ENCODE results near the gene PEF1.

PEF1 gene

DNA sequence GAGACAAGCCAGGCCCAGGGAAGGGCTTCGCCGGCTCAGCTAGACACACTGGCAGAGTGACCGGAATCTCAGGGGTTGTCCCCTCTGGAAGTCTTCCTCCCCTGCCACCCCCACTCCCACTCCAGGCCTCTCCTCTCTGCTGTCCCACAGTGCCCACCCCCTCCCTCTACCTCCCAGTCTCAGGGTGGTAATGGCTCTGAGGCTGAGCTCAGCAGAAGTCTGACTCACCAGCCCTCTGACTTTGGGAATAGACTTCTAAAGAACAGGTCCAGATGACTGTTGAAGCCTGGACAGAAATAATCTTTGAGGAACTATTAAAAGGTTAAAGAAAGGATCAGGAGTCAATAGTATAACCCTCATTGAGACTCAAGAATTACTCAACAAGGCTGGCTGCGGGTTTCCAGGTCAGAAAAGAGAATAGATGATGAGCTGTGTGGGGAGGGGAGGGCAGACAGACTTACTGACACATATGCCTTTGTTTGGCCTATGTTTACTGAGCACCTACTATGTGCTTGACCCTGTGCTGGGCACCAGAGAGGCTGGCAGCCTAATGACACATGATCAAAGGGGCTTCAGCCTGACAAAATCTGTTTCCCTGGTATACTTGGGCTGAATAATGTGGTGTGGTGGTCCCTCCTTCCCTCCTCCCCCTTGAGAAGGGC lies 19.0 kb downstream of the PEF1 start:
- no peak for DNase-seq (ENCODE audit: low spot score in 2 of 2)
- no peaks in the 10 kb centered on the region for H3K27me3 ChIP-seq (ENCODE audit: low read depth)
- in situ Hi-C loops (cut with MboI; ENCODE audit: low sequenced_read_pairs): no loop called here
- H3K4me1 ChIP-seq: no peaks in the 10 kb centered on the region
- peaks cover 20% of the 10 kb centered on the region for H3K36me3 ChIP-seq (replicated peaks)
- H3K9me3 ChIP-seq: no peaks in the 10 kb centered on the region
- H3K4me3 ChIP-seq: no peak overlapping the region

DNA sequence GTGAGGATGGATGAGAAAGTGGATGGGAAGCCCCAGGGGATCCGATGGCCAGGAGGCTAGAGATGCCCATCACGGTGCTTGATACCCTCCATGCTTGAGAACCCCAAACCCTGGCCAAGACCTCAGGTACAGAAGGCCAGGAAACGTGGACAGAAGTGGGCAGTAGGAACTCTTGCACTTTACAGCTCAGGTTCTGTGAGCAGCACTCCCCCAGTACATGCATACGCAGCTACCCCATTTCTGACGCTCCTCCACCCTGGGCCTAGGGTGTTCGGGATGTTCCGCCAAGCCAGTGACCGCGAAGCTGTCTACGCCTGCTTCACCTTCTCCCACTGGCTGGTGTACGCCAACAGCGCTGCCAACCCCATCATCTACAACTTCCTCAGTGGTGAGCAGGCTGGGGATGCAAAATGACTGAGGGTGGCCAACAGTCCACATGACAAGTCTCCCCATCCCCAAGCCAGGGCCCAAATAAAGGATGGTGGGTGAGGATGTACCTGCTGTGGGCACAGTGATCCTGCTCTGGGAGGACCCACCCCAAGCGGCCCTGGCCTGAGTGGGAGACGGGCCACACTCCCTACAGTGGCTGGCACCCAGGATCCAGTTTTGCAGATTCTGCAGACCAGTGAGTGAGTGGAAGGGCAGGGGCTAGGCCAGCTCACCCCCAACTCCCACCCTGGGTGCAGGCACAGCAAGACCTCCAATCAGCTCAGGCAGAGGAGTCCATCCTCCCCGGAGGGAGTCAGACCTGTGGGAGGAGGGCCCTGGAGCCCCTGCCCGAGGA lies 19.8 kb downstream of the PEF1 start:
- Histone ChIP-seq H3K27me3 (ENCODE audit: low read depth) (no peaks in the 10 kb centered on the region), H3K36me3 (replicated peaks) (peaks cover 15% of the 10 kb centered on the region), H3K4me1 (no peaks in the 10 kb centered on the region), H3K9me3 (no peaks in the 10 kb centered on the region), H3K4me3 (no peak overlapping the region)
- no peak for DNase-seq (ENCODE audit: low spot score in 2 of 2)
- in situ Hi-C loops (cut with MboI; ENCODE audit: low sequenced_read_pairs): no loop called here

DNA sequence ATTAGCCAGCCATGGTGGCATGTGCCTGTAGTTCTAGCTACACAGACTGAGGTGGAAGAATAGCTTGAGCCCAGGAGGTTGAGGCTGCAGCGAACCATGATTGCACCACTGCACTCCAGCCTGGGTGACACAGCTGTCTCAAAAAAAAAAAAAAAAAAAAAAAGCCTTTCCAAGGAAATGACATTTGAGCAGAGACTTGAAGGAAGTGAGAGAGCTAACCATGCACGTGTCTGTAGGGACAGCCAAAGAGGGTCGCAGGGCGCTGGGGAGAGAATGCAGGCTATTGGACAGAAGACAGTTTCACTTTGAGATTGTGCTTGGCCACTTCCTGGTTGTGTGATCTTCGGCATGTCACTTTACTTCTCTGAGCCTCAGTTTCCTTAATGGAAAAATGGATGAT lies 20.4 kb downstream of the PEF1 start:
- Histone ChIP-seq H3K36me3 (replicated peaks) (peaks cover 11% of the 10 kb centered on the region), H3K4me1 (no peaks in the 10 kb centered on the region), H3K4me3 (no peak overlapping the region), H3K9me3 (no peaks in the 10 kb centered on the region), H3K27me3 (ENCODE audit: low read depth) (no peaks in the 10 kb centered on the region)
- DNase-seq (ENCODE audit: low spot score in 2 of 2): no peak
- in situ Hi-C loops (cut with MboI; ENCODE audit: low sequenced_read_pairs): no loop called here

- H3K4me1 ChIP-seq: no peaks in the 10 kb centered on the region
- in situ Hi-C loops (cut with MboI; ENCODE audit: low sequenced_read_pairs): no loop called here
- H3K36me3 ChIP-seq (replicated peaks): peaks cover 1% of the 10 kb centered on the region; the same call in 1 of the 2 replicates
- DNase-seq (ENCODE audit: low spot score in 2 of 2): no peak
- no peaks in the 10 kb centered on the region for H3K9me3 ChIP-seq
- H3K4me3 ChIP-seq: no peak overlapping the region
- no peaks in the 10 kb centered on the region for H3K27me3 ChIP-seq (ENCODE audit: low read depth)
These were observed 21.3 kb downstream of the PEF1 start for GRCh38 chr1:31623365-31623764.

DNA sequence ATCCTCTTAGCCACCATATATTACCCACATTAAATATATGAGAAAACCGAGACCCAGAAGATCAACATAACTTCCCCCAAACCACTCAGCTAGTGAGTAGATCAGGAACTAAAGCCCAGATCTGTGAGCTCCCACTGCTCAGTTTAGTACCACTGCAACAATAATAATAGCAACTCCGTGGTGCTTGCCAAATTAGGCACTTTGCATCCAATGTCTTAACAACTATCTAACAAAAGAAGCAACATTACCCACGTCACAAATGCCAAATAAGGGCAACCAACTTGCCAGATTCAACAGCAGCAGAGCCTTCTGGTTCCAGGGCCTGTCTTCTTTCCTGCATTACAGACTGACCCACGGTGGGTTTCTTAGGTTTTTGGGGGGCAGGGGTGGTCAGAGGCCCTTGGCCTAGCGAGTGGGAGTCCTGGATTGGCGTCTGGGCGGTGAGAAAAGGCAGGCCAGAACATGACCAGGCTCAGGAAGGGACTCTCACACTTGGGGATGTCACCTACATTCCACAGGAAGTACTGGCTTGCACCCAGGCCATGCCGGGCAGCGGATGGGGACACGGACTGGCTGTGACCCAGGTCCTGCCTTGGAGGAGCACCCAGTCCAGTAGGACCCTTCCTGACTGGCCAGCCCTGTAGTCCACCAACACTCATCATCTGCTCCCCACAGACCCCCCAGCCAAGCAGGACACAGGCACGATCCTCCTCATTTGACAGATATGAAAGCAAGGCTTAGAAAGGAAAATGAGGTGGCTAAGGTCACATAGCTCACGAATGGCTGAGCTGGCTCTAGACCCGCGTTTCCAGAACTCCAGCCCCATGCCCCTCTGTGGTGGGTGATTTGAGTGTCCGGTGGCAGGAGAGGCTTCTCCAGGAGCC lies 22.6 kb downstream of the PEF1 start:
- DNase-seq (ENCODE audit: low spot score in 2 of 2): no peak
- Histone ChIP-seq H3K4me1 (no peaks in the 10 kb centered on the region; the same call in 1 of the 2 replicates), H3K9me3 (no peaks in the 10 kb centered on the region), H3K36me3 (replicated peaks) (no peaks in the 10 kb centered on the region), H3K4me3 (no peak overlapping the region), H3K27me3 (ENCODE audit: low read depth) (peaks cover 2% of the 10 kb centered on the region; the same call in 1 of the 2 replicates)
- in situ Hi-C loops (cut with MboI; ENCODE audit: low sequenced_read_pairs): no loop called here

- Histone ChIP-seq H3K4me3 (no peak overlapping the region), H3K4me1 (no peaks in the 10 kb centered on the region; the same call in 1 of the 2 replicates), H3K27me3 (ENCODE audit: low read depth) (peaks cover 3% of the 10 kb centered on the region; the same call in 1 of the 2 replicates), H3K9me3 (no peaks in the 10 kb centered on the region), H3K36me3 (replicated peaks) (no peaks in the 10 kb centered on the region)
- in situ Hi-C loops (cut with MboI; ENCODE audit: low sequenced_read_pairs): no loop called here
- DNase-seq (ENCODE audit: low spot score in 2 of 2): no peak
These were observed 23.2 kb downstream of the PEF1 start for GRCh38 chr1:31621498-31621820.

DNA sequence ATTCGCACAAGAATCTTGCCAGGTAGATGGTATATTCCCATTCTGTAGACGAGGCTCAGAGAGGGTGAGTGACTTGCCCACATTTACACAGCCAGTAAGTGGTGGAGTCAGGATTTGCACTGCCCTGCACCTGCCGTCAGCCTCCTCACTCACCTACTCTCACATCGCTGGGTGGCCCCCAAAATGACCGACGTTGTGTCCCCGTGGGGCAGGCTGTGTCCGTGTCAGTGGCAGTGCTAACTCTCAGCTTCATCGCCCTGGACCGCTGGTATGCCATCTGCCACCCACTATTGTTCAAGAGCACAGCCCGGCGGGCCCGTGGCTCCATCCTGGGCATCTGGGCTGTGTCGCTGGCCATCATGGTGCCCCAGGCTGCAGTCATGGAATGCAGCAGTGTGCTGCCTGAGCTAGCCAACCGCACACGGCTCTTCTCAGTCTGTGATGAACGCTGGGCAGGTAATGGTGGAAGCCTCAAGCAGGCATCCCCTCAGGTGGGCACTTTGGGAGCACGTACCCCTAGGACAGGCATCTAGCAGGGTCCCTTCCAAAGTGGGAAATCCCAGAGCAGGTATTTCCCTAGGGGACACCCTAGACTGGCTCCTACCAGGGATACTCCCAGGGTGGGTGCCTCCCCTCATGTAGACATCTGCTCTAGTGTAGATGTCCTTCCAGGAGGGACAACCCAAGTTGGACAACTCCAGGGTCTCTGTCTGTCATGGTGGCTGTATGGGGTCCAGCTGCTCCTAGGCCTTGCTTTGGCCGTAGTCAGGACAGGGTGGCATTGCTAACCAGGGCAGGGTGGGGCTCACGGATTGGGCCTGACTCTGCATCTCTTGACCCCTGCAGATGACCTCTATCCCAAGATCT lies 23.8 kb downstream of the PEF1 start:
- no peaks in the 10 kb centered on the region for H3K36me3 ChIP-seq (replicated peaks)
- H3K27me3 ChIP-seq (ENCODE audit: low read depth): peaks cover 6% of the 10 kb centered on the region; the same call in 1 of the 2 replicates
- no peak overlapping the region for H3K4me3 ChIP-seq
- DNase-seq (ENCODE audit: low spot score in 2 of 2): no peak
- in situ Hi-C loops (cut with MboI; ENCODE audit: low sequenced_read_pairs): no loop called here
- no peaks in the 10 kb centered on the region for H3K9me3 ChIP-seq
- H3K4me1 ChIP-seq: no peaks in the 10 kb centered on the region; the same call in 1 of the 2 replicates

- Histone ChIP-seq H3K4me1 (no peaks in the 10 kb centered on the region; the same call in 1 of the 2 replicates), H3K27me3 (ENCODE audit: low read depth) (peaks cover 6% of the 10 kb centered on the region; the same call in 1 of the 2 replicates), H3K4me3 (no peak overlapping the region), H3K9me3 (no peaks in the 10 kb centered on the region), H3K36me3 (replicated peaks) (no peaks in the 10 kb centered on the region)
- no peak for DNase-seq (ENCODE audit: low spot score in 2 of 2)
- in situ Hi-C loops (cut with MboI; ENCODE audit: low sequenced_read_pairs): no loop called here
These were observed 25.5 kb downstream of the PEF1 start for GRCh38 chr1:31618916-31619846.

DNA sequence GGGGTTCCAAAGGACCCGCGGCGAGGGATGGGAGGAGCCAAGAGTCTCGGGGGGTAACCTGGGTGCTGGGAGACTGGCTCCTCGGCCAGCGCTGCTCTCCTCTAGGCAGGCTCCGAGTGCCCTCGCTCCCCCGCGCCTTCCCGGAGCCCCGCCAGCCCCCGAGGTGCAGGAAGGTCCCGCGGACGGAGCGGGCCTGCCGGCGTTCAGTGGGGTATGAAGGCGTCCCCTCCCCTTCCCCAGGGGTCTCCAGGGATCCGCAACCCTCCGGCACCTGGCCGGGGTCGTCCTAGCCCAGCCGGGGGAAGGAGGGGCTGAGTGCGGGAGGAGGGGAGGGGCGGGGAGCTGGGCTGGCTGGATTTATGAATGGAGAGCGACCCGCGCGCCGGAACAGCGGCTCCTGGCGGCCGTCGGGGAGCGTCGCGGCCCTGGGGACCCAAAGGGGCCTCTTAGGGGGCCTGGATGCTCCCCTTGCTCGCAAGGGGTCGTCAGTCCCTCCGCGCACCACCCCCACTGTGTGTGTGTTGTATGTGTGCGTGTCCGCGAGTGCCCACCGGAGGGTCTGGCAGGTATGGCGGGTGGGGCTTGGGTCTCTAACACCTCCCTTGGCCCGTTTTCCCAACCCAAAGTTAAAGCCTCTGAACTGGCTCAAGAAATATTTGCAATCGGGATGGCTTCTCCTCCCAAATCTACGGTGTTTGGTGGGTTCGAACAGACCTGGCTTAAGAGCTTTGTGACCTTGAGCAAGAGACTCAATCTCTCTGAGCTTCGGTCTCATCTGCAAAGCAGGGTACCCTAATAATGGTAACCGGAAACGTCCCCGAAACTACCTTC lies 26.5 kb downstream of the PEF1 start:
- H3K27me3 ChIP-seq (ENCODE audit: low read depth): peaks cover 6% of the 10 kb centered on the region; the same call in 1 of the 2 replicates
- peak; percentile 62 to 82 for DNase-seq (ENCODE audit: low spot score in 2 of 2)
- no peaks in the 10 kb centered on the region for H3K36me3 ChIP-seq (replicated peaks)
- H3K9me3 ChIP-seq: no peaks in the 10 kb centered on the region
- H3K4me1 ChIP-seq: no peaks in the 10 kb centered on the region; the same call in 1 of the 2 replicates
- peak overlapping the region; percentile 58 for H3K4me3 ChIP-seq
- in situ Hi-C loops (cut with MboI; ENCODE audit: low sequenced_read_pairs): no loop called here

DNA sequence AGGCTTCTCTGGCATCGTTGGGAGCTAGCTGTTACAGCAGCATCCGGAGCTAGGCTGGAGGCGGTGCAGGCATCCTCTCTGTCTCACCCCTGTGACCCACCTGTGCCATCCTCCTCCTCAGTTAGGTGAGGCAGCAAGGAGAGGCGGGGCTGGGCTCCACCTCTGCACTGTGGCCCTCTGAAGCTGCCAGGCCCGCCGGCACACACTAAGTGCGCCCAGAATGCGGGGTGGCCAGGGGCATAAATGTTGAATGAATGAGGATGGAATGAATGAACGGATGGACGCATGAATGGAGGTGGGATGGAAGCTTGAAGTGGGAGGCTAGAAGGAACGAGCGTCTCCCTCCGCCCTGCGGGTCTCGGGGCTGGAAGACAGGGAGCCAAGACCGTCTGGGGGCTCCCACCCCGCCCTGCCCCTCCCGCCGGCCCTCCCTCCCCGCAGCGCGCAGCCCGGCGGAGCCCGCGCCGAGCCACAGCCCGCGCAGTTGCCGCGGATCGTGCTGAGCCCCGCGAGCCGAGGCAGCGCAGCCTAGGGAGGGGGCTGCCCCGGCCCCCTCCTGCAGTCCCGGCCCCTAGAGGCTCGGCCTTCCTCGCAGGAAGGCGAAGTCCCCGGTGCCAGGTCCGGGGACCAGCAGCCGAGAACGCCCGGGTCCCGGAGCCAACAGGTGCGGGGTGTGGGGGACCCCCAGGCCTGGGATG lies 27.3 kb downstream of the PEF1 start, which contains the start of gene HCRTR1:
Gene HCRTR1, plus strand, starts transcription at position 472 of the 698 bp plus-strand sequence. CDS start 1,504 bp downstream, outside the sequence.
- no peaks in the 10 kb centered on the region for H3K9me3 ChIP-seq
- H3K4me3 ChIP-seq: peak within 1 kb of the TSS; percentile 58
- in situ Hi-C loops (cut with MboI; ENCODE audit: low sequenced_read_pairs): no loop called here
- no peaks in the 10 kb centered on the region for H3K36me3 ChIP-seq (replicated peaks)
- peak in 1 of 2 experiments; percentile 25 for DNase-seq (ENCODE audit: low spot score in 2 of 2)
- no peaks in the 10 kb centered on the region; the same call in 1 of the 2 replicates for H3K4me1 ChIP-seq
- H3K27me3 ChIP-seq (ENCODE audit: low read depth): peaks cover 6% of the 10 kb centered on the region; the same call in 1 of the 2 replicates

- in situ Hi-C loops (cut with MboI; ENCODE audit: low sequenced_read_pairs): no loop called here
- DNase-seq (ENCODE audit: low spot score in 2 of 2): no peak
- no peaks in the 10 kb centered on the region; the same call in 1 of the 2 replicates for H3K4me1 ChIP-seq
- no peak overlapping the region for H3K4me3 ChIP-seq
- no peaks in the 10 kb centered on the region for H3K36me3 ChIP-seq (replicated peaks)
- no peaks in the 10 kb centered on the region for H3K9me3 ChIP-seq
- peaks cover 6% of the 10 kb centered on the region; the same call in 1 of the 2 replicates for H3K27me3 ChIP-seq (ENCODE audit: low read depth)
These were observed 28.7 kb downstream of the PEF1 start for GRCh38 chr1:31615939-31616338.
